ENCODE results near the gene CCNB1IP1.
"Not testable (repeated sequence)": the region's sequence is repeated elsewhere in the genome, so short reads cannot be mapped to it uniquely, and the experiment has no call there.

CCNB1IP1 gene

GRCh38 chr14:20331053-20331613 is 1.9 kb downstream of the CCNB1IP1 start:
- no peak for DNase-seq

GRCh38 chr14:20329355-20329754 is 3.7 kb downstream of the CCNB1IP1 start:
- DNase-seq = no peak

- DNase-seq = no peak
Observed at GRCh38 chr14:20328705-20329104, 4.4 kb downstream of the CCNB1IP1 start.

- DNase-seq = no peak
Observed at GRCh38 chr14:20327005-20327869, 5.8 kb downstream of the CCNB1IP1 start.

DNA sequence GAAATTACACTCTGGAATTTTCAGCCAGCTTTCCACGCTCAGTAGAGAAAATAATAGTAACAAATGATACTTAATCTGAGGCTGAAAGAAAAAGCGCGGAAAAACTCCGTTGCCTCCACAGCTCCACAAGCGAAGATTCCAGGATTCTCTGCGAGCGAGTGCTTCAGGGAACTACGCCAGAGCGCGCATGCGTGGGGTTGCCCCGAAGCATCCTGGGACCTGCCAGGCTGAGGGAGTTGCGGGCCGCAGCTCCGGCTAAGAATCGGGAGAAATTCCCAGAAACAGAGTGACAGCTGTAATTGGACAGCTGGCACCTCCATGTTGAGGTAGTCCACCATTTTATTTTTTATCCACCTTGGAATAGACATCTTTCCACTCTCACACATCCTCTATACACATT is 15.4 kb downstream of the CCNB1IP1 start:
- DNase-seq = no peak

- no peak for DNase-seq
Observed at GRCh38 chr14:20314026-20314425, 19.1 kb downstream of the CCNB1IP1 start.

DNA sequence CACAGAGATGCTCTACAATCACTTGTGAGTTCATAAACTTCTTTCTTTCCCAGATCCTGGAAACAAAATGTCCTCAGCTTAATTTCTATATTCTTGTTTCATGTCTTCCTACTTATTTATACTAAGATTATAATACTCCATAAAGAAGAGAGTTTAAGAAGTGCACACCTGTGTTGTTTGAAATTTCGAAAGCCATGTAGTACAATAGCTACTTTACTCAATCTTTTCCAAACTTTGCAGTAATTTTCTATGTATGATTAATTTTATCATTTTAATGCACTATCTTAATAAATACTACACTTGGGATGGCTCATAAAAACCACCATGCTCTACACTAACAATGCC is 27.0 kb downstream of the CCNB1IP1 start:
- no peak for DNase-seq

- peak; percentile 61 for DNase-seq
Observed at GRCh38 chr14:20305265-20306078, 27.6 kb downstream of the CCNB1IP1 start, which contains the start of gene TTC5. Gene TTC5, minus strand, starts transcription at chr14:20305951. Its CDS starts 14 bp downstream, at chr14:20305937.

- DNase-seq = no peak
Observed at GRCh38 chr14:20302042-20302755, 30.9 kb downstream of the CCNB1IP1 start.

GRCh38 chr14:20295067-20295466 is 38.0 kb downstream of the CCNB1IP1 start:
- no peak for DNase-seq

- no peak for DNase-seq
Observed at GRCh38 chr14:20294636-20295035, 38.4 kb downstream of the CCNB1IP1 start.

GRCh38 chr14:20281998-20282397 is 51.1 kb downstream of the CCNB1IP1 start:
- not testable (repeated sequence) for DNase-seq

GRCh38 chr14:20280265-20280664 is 52.8 kb downstream of the CCNB1IP1 start:
- not testable (repeated sequence) for DNase-seq

DNA sequence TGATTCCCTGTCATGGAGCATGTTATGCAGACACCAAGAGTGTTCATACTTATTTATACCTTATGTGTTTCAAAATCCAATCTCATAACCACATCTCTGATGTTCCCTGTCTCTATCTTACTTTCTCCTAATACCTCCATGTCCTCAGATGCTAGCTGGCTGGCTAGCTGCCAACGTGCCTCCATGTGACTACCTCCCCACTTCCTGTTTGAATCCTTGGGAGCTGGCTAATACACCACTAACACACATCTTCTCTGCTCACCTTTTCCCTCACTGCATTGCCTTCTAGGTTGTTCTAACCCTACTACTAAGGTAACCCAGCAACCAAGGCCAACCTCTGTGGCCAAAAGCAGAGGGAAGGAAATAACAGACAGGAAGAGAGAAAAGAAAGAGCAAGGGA is 54.7 kb downstream of the CCNB1IP1 start:
- DNase-seq = no peak

- no peak for DNase-seq
Observed at GRCh38 chr14:20277409-20277808, 55.7 kb downstream of the CCNB1IP1 start.

GRCh38 chr14:20274062-20274461 is 59.0 kb downstream of the CCNB1IP1 start:
- no peak for DNase-seq

- DNase-seq = not testable (repeated sequence)
Observed at GRCh38 chr14:20264361-20264760, 68.7 kb downstream of the CCNB1IP1 start.

GRCh38 chr14:20262642-20263128 is 70.4 kb downstream of the CCNB1IP1 start:
- no peak for DNase-seq

Measured in NCI-H187 treated with DMSO at 0.1 percent for 48 hours (cell line).